Lower lobe of right lung (tissue), 2 donors: ENCODE data around the gene TMEM185B. TPM values are rescaled to one million over a fixed set of nuclear protein-coding genes. Genes with fewer than 3 reads are reported as not detected.
A peak's percentile ranks its signal among the peaks of the same experiment; 100 is the strongest.

Experiments used
- ATAC-seq, 2 donors: fragments of 200-7000 bp; cut with Tn5 transposase; one replicate each; pipeline ENCODE4 v1.9.1; 2020 to 2022; ENCODE audit warnings: mild to moderate bottlenecking in 2 of 2, moderate library complexity in 2 of 2
- DNase-seq: peaks from one replicate; pipeline ENCODE4 v3.0.0-alpha.2; 2020
- H3K27ac ChIP-seq: fragments of 200-600 bp; one replicate; pipeline ENCODE4 v1.8.0; 2022
- H3K27me3 ChIP-seq: fragments of 200-600 bp; one replicate; pipeline ENCODE4 v1.8.0; 2022; ENCODE audit warnings: low read depth
- H3K36me3 ChIP-seq: fragments of 200-600 bp; one replicate; pipeline ENCODE4 v1.8.0; 2022; ENCODE audit warnings: mild to moderate bottlenecking
- H3K4me1 ChIP-seq: fragments of 200-600 bp; one replicate; pipeline ENCODE4 v1.8.0; 2022
- H3K4me3 ChIP-seq: fragments of 200-600 bp; one replicate; pipeline ENCODE4 v1.8.0; 2022; ENCODE audit warnings: mild to moderate bottlenecking
- H3K9me3 ChIP-seq: fragments of 200-600 bp; one replicate; pipeline ENCODE4 v1.8.0; 2022
- intact Hi-C: fragments of 100-400 bp; cut with DNase I; formaldehyde crosslinking; loops from one replicate; pipeline ENCODE4 v1.11.0; 2022
- total RNA-seq: library from RNA; stranded (reverse); fragmentation: NEBNext Ultra II Directional; extraction: Animal tissue kit (Norgen Biotek cat#: 25700); gene quantifications from one replicate; pipeline ENCODE4 v1.2.1, GENCODE V29; 2021
- TF ChIP-seq, protein P1 (sequence below): fragments of 200-600 bp; IDR thresholded peaks from one replicate; pipeline ENCODE4 v1.8.0; 2022; ENCODE audit warnings: antibody characterized with exemption, mild to moderate bottlenecking
- donor health status: DM: no; HTN: yes; CAD: no; lungs with severe emphysema.

The TMEM185B gene
- total RNA-seq, 1 donor from 2014 or later, result 22.2 TPM

DNA sequence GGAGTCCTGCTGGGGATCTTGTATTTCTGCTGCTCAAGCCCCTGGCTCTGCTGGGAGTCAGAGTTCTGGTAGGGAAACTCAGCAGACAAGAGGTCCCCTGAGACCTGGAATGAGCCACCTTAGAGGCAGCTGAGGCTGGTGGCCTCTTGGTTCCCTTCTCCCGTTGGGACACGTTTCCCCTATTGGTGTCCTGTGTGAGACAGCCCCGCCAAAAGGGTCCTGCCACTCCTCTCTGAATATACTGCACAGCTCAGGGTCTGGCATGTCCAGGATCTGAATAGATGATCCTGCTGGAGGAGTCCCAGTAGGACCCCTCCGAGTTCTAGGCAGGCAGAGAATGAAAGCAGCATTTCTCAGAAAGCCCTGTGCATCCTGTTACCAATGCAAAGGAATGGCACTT, 27.4 kb upstream of the TMEM185B start:
- Histone ChIP-seq H3K4me1 (peaks cover 39% of the 10 kb centered on the region), H3K36me3 (no peaks in the 10 kb centered on the region), H3K4me3 (no peak overlapping the region), H3K27ac (no peak overlapping the region), H3K9me3 (no peaks in the 10 kb centered on the region), H3K27me3 (no peaks in the 10 kb centered on the region)
- ATAC-seq, result no peak
- intact Hi-C loops, result no loop called here
- DNase-seq, result no peak
- TF ChIP-seq, protein P1, sequence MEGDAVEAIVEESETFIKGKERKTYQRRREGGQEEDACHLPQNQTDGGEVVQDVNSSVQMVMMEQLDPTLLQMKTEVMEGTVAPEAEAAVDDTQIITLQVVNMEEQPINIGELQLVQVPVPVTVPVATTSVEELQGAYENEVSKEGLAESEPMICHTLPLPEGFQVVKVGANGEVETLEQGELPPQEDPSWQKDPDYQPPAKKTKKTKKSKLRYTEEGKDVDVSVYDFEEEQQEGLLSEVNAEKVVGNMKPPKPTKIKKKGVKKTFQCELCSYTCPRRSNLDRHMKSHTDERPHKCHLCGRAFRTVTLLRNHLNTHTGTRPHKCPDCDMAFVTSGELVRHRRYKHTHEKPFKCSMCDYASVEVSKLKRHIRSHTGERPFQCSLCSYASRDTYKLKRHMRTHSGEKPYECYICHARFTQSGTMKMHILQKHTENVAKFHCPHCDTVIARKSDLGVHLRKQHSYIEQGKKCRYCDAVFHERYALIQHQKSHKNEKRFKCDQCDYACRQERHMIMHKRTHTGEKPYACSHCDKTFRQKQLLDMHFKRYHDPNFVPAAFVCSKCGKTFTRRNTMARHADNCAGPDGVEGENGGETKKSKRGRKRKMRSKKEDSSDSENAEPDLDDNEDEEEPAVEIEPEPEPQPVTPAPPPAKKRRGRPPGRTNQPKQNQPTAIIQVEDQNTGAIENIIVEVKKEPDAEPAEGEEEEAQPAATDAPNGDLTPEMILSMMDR, result no peak

DNA sequence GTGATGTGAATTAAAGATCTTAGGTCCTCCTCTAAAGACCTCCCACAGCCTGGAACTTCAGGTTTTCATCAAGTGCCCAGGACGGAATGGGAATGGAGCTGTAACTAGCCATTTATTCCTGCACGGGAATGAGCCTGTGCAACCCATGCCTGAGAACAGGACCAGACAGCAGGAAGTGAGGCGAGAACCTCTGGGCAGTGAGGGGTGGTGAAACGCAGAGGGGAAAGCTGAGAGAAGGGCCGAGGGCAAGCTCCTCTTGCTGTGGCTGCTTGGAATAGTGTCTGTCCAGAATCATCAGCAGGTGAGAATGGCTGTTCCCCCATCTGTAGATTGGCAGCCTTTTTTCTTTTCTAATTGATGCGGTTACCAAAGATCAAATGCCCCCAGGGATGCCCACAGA, 24.7 kb upstream of the TMEM185B start:
- H3K36me3 ChIP-seq, result no peaks in the 10 kb centered on the region
- TF ChIP-seq, protein P1, result no peak
- peaks cover 33% of the 10 kb centered on the region for H3K4me1 ChIP-seq
- DNase-seq (no peak), ATAC-seq (no peak)
- no peaks in the 10 kb centered on the region for H3K9me3 ChIP-seq
- no peak overlapping the region for H3K4me3 ChIP-seq
- H3K27me3 ChIP-seq, result no peaks in the 10 kb centered on the region
- no peak overlapping the region for H3K27ac ChIP-seq
- intact Hi-C loops, result no loop called here

DNA sequence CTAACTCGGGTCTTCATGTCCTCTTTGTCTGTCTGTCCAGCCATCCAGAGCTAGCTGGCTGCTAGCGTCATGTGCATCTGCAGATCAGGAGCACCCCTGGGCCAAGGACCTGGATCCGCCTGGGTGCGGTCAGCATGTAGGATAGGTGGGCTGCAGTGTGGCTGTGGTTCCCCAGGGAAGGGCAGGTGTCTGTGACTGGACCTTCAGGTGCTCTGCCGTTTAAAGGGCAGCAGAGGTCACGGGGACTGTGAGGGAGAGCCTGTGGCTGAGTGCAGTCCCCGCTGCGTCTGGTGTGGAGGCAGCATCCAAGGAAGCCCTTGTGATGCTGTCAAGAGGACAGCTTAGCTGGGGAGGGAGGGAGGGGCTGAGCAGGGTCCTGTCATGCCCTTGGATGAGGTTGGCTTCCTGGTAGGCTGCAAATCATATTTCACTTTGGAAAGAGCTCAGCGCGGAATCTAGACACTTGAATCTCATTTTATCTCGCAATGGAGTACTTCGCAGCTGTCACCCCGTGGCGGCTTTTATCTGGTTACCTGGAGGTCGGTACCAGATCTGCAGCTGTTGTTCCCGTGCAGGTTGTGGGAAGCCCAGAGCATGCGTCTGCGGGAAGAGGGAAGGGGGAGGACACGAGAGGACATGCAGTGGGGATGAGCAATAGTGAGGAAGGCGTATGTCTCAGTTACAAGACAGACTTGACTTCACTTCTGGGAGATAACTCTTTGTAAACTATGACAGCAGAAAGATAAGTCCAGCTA, 23.5 kb upstream of the TMEM185B start:
- no peak for DNase-seq
- no peaks in the 10 kb centered on the region for H3K27me3 ChIP-seq
- no peak overlapping the region for H3K27ac ChIP-seq
- H3K9me3 ChIP-seq, result no peaks in the 10 kb centered on the region
- peaks cover 31% of the 10 kb centered on the region for H3K4me1 ChIP-seq
- intact Hi-C loops, result no loop called here
- H3K36me3 ChIP-seq, result no peaks in the 10 kb centered on the region
- no peak overlapping the region for H3K4me3 ChIP-seq
- no peak for ATAC-seq
- TF ChIP-seq, protein P1, result no peak

DNA sequence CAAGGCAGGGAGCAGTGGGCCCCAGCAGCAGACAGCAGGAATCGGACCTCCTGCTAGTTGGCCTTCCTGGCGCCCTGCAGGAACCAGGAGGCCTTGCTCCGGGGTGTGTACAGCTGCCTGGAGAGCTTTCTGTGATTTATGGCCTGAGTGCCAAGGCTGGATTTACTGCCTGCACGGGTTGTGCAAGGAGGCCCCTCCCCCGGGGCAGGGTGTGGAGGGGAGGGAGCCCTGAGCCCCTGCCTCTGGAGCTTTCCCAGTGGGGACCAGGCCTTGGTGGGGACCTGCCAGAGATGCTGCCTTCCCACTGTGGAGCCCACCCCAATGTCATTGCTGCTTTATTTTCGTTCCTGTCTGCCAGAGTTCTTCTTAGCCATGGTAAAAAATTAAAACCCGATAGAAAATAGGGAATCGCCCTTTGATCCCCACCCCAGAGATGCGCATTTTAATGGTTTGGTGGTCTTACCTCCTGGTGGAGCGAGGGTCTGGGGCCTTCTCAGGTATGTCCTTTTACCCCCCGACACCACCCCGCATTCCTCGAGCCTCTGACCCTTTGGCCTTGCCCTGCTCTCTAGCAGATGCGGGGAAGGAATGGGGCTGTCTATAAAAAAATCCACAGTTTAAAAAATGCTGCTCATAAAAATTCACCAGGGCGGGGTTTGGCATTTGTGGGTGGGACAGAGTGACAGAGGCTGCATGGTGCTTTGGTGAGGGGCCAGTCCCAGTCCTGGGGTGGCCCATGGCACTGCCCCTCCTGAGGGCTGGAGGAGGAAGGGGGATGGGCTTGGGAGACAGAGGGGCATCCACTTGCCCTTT, 22.5 kb upstream of the TMEM185B start:
- no peak overlapping the region for H3K4me3 ChIP-seq
- peaks cover 27% of the 10 kb centered on the region for H3K4me1 ChIP-seq
- H3K27me3 ChIP-seq, result no peaks in the 10 kb centered on the region
- H3K36me3 ChIP-seq, result no peaks in the 10 kb centered on the region
- intact Hi-C loops, result no loop called here
- ATAC-seq (peak; percentile 73 to 77), DNase-seq (no peak)
- H3K27ac ChIP-seq, result peak overlapping the region; percentile 60
- no peaks in the 10 kb centered on the region for H3K9me3 ChIP-seq
- TF ChIP-seq, protein P1, result no peak

DNA sequence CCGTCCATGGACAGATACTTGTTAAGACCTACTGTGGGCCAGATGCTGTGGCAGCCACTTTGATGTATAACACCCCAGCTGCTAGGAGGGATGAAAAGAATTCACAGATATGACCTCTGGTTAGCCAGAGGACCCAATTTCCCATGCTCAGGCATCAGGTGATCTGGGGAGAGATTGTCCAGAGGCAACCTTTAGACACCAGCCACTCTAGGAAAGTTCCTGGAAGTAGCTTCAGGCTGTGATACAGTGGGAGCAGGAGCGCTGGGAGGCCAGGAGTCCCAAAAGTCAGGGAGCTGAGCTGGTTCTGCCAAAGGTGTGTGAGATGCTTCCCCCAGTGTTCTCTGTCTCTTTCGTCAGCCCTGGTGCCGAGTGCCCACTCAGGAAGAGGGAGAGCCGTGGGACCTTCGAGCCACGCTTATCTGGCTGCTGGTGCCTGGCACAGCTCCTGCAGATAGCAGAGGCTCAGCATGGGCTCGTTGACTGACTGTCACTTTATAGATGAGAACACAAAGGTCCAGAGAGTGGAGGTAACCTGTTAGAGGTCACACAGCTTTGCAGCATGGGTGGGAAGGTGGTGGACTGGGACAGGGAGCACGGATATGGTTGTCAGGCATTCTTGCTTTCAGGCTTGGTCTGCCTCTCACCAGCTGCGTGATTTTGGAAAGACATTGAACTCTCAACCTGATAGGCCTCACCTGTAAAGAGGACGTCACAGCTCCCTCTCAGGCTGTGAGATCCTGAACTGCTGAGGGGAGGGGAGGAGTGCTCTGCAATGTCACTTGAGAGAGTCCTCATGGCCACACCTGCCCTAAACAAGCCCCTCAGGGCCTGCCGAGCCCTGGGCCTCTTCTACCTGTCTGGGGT, 21.7 kb upstream of the TMEM185B start:
- Histone ChIP-seq H3K4me3 (no peak overlapping the region), H3K9me3 (no peaks in the 10 kb centered on the region), H3K4me1 (peaks cover 34% of the 10 kb centered on the region), H3K27ac (peak overlapping the region; percentile 60), H3K36me3 (no peaks in the 10 kb centered on the region), H3K27me3 (no peaks in the 10 kb centered on the region)
- no peak for DNase-seq
- intact Hi-C loops, result no loop called here
- TF ChIP-seq, protein P1, result no peak
- peak; percentile 66 to 73 for ATAC-seq
